Fibroblast of mammary gland (primary cell): ENCODE data around the gene RABGAP1L.
A peak's percentile ranks its signal among the peaks of the same experiment; 100 is the strongest.
"Not testable (repeated sequence)": the region's sequence is repeated elsewhere in the genome, so short reads cannot be mapped to it uniquely, and the experiment has no call there.

ENCODE experiments used
- DNase-seq: peaks from one replicate; pipeline ENCODE4 v3.0.0-alpha.2; 2010; ENCODE audit warnings: low read depth
- H3K4me3 ChIP-seq: 2 replicates; pipeline ENCODE4 v1.5.1; 2011; ENCODE audit warnings: low read depth, mild to moderate bottlenecking, low read length, moderate library complexity; ENCODE audit not compliant: control insufficient read depth
- TF ChIP-seq, protein P1 (sequence below): conservative IDR thresholded peaks from 2 replicates; pipeline ENCODE4 v1.5.1; 2011; ENCODE audit warnings: low read depth, low read length, inconsistent platforms; ENCODE audit not compliant: control insufficient read depth, insufficient read depth

The RABGAP1L gene

DNA sequence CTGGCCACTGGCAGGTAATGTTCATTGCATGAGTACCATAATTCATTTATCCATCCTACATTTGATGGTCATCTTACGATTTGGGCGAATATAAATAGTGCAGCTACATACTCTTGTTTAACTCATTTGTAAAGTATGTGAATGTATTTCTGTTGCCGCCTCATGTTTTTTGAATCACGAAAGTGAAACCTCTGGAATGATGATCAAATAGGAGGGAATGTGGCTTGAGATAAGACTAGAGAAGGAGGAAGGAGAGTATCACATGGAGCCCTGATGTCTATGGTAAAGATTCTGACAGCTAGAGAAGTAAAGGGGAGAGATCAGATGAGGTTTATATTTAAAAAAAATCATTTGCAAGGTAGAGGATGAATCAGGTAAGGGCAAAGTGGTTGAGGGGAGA is 855.9 kb downstream of the RABGAP1L start:
- H3K4me3 ChIP-seq = no peak overlapping the region
- DNase-seq = peak; percentile 60
- TF ChIP-seq, protein P1, sequence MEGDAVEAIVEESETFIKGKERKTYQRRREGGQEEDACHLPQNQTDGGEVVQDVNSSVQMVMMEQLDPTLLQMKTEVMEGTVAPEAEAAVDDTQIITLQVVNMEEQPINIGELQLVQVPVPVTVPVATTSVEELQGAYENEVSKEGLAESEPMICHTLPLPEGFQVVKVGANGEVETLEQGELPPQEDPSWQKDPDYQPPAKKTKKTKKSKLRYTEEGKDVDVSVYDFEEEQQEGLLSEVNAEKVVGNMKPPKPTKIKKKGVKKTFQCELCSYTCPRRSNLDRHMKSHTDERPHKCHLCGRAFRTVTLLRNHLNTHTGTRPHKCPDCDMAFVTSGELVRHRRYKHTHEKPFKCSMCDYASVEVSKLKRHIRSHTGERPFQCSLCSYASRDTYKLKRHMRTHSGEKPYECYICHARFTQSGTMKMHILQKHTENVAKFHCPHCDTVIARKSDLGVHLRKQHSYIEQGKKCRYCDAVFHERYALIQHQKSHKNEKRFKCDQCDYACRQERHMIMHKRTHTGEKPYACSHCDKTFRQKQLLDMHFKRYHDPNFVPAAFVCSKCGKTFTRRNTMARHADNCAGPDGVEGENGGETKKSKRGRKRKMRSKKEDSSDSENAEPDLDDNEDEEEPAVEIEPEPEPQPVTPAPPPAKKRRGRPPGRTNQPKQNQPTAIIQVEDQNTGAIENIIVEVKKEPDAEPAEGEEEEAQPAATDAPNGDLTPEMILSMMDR = no peak

DNA sequence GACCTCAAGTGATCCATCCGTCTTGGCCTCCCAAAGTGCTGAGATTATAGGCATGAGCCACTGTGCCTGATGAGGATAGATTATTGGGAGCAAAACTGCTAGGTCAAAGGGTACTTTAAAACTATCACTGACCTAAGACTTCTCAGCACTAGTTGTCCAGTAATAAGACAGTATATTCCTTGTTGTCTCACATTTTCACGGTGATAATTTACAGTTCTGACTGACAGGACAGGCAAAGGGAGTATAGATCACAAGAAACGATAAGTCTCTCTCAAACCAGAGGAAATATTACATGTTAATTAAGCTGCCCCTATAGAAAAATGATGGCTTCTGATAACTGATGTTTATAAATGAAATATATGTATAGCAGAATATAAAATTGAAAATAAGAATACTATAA is 860.2 kb downstream of the RABGAP1L start:
- DNase-seq = no peak
- H3K4me3 ChIP-seq = no peak overlapping the region
- TF ChIP-seq, protein P1 = no peak

DNA sequence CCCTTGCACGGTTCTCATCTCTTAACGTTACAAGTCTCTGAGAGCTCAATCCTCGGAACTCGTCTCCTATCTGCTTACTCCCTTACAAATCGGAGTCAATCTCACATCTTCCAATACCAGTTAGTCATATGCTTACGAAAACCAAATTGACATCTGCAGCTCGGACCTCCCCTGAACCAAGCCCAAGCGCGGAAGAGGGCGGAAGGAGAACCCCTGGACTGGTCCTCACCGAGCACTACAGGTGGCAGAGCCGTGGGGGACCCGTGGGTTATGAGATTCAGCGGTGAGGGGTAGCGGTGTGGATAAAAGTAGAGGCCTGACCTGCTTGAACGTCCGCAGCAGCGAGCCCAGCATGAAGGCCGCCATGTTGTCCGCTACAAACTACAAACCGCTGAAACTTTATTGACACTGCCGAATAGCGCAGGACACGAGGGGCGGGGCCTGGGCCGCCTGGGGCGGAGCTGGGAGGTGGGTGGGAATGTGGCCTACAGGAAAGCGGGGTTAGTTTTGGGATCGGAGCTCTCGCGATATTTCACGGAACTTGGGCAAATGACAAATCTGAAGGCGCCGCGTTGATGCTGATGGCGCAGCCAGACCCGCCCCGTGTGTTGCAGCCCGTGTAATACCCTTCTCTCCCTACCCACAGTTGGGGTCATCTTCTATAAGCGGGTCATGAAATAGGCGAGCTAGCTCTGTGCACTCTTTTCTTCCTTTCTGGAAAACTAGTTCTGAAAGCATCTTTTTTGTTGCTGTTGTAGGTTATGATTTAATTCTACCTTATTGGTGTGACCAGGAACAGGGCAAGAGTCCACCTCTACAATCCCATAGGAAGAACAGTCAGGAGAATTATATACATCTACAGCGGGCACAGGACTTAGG is 864.0 kb downstream of the RABGAP1L start, which contains the start of gene MRPS14:
MRPS14 (minus strand) TSS at position 383 of the 879 bp plus-strand sequence; CDS start at position 366, 17 bp downstream.
- H3K4me3 ChIP-seq = peak within 1 kb of the TSS; percentile 98
- TF ChIP-seq, protein P1 = no peak
- DNase-seq = peak; percentile 99

DNA sequence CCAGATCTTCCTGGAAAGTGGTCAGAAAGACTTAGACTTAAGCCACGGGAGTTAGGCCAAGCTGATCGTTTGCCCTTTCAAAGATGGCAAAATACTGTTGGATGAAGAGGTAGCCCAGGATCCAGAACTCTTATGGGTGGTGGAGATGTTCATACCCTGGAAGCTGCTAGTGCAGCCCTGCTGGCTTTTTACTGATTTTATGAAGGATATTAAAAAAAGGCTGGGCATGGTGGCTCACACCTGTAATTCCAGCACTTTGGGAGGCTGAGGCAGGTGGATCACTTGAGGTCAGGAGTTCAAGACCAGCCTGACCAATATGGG is 864.6 kb downstream of the RABGAP1L start:
- peak overlapping the region; percentile 98 for H3K4me3 ChIP-seq
- not testable (repeated sequence) for DNase-seq

DNA sequence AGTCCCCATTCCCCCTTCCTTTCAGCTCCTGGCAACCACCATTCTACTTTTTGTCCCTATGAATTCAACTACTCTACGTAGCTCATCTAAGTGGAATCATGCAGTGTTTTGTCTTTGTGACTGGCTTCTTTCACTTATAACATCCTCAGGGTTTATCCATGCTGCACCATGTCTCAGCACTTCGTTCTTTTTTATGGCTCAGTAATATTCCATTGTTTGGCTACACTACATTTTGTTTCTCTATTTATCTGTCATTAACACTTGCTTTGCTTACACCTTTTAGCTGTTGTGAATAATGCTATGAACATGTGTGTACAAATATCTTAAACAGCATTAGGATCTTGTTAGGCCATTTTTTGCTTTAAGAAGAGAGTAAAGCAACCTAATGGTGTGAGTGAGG is 865.5 kb downstream of the RABGAP1L start:
- H3K4me3 ChIP-seq = no peak overlapping the region
- DNase-seq = no peak
- TF ChIP-seq, protein P1 = no peak

DNA sequence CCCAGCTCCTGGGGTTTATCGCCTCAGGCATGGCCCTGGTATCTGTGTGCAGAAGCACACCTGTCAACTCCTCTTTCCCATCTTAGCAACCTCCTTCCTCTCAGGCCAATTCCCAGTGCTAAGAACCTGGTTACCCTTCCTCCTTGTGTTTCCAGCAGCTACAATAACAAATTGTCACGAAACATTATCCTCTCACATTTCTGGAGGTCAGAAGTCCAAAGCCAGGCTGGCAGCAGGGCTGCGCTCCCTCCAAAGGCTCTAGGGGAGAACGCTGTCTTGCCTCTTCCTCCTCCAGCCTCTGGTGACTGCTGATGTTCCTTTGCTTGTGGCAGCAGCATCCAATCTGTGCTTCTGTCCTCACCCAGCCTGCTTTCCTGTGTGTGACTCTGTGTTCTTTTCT is 874.6 kb downstream of the RABGAP1L start:
- DNase-seq = no peak

DNA sequence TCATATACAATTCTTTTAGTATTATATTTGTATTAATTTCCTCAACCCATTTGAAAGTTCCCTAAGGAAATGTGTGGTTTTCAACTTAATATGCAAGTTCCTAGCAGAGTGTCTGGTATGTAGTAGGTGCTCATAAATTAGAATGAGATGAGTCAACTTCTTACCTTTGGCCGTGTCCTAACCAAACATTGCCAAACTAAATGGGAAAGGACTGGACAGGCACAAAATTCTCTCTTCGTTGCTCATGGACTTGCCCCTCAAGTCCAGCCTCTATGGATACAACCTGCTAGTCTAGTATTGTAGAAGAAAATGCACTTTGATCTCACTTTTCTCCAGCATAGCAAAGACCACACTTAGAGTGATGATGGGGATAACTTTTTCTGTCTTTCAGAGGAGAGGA is 875.5 kb downstream of the RABGAP1L start:
- H3K4me3 ChIP-seq = no peak overlapping the region
- TF ChIP-seq, protein P1 = no peak
- no peak for DNase-seq

More for the DNA sequence above, 874.6 kb downstream of the RABGAP1L start:
- no peak overlapping the region for H3K4me3 ChIP-seq
- TF ChIP-seq, protein P1 = no peak
